ENCODE results near the gene CUL4B.

DNA sequence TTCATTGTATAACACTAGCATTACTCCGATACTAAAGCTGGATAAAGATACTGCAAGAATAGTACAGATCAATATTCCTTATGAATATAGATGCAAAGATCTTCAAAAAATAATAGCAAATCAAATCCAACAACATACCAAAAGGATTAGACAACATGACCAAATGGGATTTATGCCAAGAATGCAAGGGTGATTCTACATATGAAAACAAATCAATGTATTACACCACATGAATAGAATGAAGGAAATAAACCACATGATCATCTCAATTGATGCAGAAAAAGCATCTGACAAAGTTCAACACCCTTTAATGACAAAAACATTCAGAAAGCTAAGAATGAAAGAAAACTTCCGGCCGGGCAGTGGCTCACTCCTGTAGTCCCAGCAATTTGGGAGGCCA is 42.8 kb downstream of the CUL4B start:
- TF ChIP-seq, protein P1, sequence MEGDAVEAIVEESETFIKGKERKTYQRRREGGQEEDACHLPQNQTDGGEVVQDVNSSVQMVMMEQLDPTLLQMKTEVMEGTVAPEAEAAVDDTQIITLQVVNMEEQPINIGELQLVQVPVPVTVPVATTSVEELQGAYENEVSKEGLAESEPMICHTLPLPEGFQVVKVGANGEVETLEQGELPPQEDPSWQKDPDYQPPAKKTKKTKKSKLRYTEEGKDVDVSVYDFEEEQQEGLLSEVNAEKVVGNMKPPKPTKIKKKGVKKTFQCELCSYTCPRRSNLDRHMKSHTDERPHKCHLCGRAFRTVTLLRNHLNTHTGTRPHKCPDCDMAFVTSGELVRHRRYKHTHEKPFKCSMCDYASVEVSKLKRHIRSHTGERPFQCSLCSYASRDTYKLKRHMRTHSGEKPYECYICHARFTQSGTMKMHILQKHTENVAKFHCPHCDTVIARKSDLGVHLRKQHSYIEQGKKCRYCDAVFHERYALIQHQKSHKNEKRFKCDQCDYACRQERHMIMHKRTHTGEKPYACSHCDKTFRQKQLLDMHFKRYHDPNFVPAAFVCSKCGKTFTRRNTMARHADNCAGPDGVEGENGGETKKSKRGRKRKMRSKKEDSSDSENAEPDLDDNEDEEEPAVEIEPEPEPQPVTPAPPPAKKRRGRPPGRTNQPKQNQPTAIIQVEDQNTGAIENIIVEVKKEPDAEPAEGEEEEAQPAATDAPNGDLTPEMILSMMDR (IDR thresholded peaks at IDR 0.05; ENCODE audit: poor library complexity), result no peak
- TF ChIP-seq EZH2 (IDR thresholded peaks at IDR 0.05; ENCODE audit: borderline replicate concordance), result no peak
